Activated T-cell treated with anti-CD3 and anti-CD28 coated beads for 4 hours (primary cell): ENCODE results near the gene CCNQ.
A peak's percentile ranks its signal among the peaks of the same experiment; 100 is the strongest.
"Not testable (repeated sequence)": the region's sequence is repeated elsewhere in the genome, so short reads cannot be mapped to it uniquely, and the experiment has no call there.

Experiments
- DNase-seq: peaks from one replicate; pipeline ENCODE4 v3.0.0-alpha.2; 2020

CCNQ gene

DNA sequence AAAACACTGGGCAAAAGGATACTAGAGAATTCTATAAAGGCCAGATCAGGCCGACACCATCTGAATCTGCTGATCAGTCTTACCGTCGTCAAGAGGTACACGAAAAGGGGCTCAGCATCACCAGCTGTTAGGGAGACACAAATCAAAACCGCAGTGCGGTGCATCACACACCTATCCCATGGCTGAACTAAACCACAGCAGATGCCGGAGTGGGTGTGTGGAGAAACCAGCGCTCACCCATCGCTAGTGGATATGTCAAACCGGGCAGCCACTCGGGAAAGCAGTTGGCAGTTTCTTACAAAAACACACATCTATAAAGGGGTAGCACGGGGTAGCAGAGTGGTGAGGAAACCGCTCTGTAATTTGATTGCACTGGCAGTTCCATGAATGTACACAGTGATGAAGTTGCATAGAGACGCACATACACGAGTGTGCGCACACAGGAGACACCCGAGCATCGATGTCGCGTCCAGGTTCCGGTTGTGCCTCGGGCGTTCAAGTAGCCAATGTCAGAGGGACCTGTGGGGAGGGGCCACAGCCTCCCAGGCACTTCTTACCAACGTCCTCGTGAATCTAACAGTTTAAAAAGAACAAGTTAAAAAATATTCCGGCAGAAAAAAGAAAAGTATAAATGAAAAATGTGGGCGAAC, 23.1 kb upstream of the CCNQ start:
- no peak for DNase-seq

DNA sequence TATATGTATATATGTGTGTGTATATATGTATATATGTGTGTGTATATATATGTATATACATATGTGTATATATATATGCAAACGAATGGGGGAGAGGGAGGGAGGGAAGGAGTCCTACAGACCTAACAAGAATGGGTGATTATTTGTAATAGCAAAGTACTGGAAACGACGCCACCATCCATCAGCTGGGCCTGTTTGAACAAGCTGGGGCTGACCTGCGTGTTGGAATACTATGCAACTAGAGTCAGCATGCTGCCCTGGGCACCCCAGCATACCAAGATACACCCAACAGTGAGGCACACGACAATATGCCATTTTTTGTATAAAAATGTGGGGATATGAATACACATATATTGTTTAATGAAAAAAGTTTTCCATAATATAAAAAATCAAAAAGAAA, 21.6 kb upstream of the CCNQ start:
- DNase-seq, result no peak

DNA sequence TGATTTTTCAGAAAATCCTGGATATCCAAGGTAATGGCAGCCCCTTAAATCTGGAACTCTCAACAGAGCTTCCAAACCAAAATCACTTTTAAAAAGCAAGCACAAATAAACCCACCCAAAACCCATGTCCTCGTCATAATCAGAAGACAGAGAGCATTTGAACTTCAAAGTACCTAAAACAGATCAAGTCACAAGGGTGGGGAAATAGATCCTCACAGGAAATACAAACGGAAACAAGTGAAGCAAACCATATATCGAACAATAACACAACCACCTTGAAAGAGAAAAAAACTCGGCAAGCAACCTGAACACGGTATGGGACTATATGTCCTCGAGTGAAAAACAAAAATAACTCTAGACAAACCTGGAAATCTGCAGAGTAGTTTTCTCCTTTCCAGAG, 15.9 kb upstream of the CCNQ start:
- DNase-seq, result no peak

DNA sequence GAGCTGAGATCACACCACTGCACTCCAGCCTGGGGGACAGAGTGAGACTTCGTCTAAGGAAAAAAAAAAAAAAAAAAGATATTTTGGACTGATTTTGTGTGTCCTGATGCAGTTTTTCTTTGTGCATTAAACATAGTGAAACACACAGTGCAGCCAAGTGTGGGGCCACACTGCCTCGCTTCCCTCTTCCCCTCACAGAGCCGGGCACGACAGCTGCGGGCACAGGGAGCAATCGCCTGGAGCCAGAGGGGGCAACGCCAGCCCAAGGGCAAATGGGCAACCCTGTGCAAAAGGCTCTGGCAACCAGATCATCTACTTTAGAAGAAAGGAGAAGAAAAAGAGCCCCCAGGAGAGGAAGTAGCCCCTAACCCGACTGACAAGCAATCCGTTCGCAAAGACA, 13.5 kb upstream of the CCNQ start:
- DNase-seq, result no peak

DNA sequence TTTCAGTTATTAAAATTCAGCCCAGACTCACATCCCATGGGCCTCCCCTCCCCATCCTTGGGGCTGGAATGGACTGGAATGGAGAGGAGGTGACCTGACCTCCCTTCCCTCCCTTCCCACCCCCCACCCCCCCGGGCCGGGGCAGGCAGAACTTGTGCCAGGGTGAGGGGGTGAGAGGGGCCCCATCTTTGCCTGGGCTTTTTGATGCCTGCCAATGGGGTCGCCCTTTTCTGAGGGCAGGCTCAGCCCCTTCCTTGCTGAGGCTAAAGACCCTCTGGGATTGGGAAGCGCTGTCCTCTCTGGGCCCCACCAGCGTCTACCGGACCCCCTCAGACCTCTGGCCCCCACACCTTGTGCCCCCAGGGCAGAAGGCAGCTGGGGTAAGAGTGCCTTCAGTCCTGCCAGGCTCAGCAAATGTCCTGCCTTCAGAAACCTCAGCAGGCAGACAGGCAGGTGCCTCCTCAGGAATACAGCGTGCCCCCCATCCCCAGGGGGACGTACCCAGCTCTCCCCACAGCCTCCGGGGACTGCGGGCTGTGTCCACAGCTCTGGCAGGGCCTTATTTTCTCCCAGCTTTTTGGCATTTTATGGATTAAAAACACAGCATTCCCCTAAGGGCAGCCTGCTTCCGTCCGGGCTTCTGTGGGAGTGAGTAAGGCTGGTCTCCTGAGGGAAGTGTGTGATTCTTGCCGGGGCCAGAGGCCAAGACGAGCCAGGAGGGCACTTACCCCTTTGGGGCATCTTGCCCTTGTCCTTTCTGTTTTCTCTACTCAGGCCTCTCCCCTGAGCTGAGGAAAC, 12.6 kb upstream of the CCNQ start:
- DNase-seq, result no peak

DNA sequence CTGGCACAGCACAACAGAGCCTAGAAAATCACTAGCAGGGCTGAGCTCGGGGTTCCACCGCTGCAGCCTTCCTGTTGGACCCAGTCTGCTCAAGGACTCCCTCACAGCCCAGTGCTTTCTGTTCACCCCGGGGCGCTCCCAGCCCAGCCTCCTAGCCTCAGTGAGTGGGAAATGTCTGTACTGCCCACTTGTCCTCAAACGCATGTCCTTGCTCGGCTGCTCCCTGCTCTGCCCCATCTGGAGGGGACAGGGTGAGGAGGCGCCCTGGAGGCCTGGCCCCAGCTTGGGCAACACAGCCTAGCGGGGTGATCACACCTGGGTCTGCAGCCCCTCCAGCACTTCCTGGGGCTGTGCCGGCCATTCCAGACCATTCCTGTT, 11.9 kb upstream of the CCNQ start:
- no peak for DNase-seq

DNA sequence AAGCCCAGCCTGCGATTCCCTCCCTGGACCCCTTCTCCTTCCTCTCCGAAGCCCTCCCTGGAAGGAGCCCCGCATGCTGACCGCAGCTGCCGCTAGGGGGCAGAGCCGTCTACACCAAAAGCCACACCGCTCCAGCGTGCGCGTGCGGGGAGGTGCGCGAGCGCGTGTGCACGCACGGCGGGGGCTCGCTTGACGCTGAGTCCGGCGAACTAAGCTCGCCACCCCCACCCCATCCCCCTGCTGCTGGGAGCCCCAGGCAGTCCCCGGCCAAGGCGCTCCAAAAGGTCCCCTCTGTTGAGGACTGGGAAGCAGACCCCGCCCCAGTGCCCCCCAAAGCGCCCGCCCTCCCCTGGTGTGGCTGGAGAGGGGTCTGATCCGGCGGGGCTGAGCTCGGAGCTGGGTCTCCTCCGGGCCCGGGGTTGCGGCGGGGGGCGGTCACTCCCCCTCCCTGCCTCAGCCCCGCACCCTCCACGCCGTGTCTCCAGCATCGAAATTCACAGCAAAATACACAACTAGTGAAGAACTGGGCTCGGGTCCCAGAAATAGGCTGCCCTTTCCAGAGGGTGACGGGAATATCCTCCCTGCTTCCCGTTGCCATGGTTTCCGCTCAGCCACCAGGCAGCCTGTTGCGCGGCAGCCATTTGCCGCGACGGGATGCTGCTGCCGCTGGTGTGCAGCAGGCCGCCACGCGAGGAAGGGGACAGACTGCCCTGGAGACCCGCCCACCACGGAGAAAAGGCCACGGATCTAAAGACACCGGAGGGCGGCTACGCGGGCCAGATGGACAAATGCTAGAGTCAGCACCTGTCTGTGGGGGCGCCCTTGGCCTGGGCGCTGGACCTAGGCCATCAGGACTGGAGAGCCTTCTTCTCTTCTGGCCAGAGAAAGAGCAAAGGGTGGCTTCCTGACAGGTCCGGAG, 11.2 kb upstream of the CCNQ start:
- DNase-seq, result peak; percentile 70

DNA sequence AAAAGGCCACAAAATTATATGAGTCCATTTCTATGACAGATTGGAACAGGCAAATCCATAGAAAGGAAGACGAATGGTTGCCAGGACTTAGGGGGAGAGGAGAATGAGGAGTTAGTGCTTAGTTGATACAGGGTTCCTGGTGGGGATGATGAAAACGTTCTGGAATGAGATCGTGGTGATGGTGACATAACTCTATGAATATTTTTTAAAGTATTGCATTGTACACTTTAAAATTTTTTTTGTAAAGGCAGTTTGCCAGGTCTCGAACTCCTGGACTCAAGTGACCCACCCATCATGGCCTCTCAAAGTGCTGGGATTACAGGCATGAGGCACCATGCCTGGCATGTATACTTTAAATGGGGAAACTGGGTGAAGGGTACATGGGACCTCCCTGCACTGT, 9.9 kb upstream of the CCNQ start:
- no peak for DNase-seq

DNA sequence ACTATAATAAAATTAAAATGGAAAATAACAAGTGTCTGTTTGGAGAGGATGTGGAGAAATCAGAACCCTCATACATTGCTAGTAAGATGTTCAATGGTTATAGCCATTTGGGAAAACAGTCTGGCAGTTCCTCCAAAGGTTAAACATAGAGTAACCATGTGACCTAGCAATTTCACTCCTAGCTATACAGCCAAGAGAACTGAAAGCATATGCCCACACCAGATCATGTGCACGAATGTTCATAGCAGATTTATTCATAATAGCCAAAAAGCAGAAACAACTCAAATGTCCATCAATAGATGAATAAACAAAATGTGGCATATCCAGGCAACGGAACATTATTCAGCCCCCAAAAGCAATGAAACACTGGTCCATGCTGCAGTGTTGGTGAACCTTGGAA, 9.4 kb upstream of the CCNQ start:
- DNase-seq, result no peak

DNA sequence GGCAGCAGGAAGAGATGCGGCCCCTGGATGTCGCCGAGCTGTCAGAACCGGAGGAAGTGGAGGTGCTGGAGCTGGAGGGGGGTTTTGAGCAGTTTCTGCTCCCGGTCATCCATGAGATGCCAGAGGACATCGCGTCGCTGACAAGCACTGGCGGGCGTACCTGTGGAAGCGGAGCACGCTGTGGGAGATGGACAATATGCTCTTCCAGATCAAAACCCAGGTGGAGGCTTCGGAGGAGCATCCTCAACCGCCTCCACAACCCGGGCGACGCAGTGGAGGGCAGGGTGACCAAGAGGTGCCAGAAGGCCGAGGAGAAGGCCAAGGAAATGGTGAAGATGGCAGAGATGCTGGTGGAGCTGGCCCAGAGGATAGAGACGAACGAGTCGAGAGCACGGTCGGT, 7.6 kb upstream of the CCNQ start:
- no peak for DNase-seq

DNA sequence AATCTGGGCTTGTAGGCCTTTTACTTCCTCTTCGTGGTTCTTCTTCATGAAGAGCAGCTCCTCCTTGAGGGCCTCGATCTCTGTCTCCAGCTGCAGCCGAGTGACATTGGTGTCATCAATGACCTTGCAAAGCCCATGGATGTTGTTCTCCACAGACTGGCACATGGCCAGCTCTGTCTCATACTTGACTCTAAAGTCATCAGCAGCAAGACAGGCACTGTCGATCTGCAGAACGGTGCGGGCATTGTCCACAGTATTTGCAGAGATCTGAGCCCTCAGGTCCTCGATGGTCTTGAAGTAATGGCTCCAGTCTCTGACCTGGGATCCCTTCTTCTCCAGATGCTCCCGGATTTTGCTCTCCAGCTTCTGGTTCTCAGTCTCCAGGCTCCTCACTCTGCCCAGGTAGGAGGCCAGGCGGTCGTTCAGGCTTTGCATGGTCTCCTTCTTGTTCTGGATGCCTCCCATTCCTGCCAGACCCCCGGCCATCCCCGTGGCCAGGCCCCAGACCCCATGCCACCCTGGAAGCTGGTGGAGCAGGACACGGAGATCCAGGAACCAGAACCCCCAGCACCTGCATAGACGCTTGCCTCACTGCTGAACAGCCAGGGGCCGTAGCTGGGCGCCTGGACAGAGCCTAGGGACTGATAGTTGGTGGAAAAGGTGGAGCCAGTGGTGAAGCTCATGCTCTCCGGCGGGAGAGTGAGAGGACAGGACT, 5.9 kb upstream of the CCNQ start:
- DNase-seq, result not testable (repeated sequence)

DNA sequence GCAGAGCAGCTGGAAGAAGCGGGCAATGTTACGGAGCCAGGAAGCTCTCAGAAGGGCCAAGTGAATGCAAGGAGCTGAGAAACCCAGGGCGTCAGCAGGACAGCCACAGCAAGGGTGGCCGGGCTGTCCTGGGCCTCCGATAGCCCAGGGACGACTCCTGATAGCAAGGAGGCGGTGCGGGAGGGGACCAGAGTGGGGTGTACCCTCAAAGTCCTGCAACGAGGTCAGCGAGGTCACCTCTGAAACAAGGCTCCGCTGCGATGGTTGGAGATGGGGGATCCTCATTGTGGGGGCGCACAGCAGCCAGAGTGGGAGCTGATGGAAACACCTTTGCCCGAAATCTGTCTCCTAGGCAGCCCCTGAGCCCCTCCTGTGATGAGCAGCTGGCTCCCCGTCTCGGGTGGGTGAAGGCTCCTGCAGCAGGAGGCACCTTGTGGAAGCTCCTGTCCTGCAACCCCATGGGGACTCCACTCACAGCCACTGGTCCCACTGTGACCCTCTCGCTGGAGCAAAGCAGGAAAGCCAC, 4.3 kb upstream of the CCNQ start:
- DNase-seq, result no peak

DNA sequence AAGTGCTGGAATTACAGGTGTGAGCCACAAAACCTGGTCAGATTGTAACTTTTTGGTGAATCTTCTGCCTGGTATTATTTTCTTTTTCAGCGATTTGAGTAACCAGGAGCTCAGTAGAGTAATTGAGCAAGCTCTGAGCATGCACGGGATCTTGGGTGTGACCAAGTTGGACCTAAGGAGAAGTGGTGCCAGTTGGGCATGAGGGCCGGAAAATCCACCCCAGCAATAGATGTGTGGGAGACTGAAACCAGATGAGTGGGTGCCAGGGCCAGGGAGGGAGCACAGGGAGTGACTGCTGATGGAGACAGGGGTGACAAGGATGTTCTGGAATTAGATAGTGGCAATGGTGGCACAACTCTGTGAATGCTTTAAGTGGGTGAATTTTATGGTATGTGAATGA, 3.7 kb upstream of the CCNQ start:
- DNase-seq, result no peak

DNA sequence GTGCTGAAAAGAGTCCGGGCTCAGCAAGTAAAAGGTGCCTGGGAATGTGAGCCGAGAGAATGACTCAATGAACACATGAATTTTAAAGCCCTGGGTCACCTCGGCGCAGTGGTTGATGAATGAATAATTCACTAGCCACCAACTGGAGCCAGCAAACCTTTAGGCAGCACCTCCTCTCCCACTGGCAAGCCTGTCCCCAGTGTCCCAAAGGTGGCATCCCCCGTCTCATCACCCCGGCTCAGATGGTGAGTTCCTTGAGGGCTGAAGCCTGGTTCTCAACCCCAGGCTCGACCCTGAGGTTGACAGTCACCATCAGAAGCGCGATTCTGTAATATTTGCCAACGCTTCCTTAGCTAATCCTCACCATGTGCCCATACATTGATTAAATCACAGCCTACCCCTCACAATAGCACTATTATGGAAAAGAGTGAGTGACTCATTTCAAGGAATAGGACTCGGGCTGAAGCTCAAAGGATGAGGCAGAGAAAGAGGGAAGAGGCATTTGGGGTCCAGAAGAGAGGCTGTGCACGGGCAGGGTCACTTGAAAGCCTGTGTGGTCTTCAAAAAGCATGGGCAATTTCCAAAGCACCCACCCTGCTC, 2.7 kb upstream of the CCNQ start:
- no peak for DNase-seq

DNA sequence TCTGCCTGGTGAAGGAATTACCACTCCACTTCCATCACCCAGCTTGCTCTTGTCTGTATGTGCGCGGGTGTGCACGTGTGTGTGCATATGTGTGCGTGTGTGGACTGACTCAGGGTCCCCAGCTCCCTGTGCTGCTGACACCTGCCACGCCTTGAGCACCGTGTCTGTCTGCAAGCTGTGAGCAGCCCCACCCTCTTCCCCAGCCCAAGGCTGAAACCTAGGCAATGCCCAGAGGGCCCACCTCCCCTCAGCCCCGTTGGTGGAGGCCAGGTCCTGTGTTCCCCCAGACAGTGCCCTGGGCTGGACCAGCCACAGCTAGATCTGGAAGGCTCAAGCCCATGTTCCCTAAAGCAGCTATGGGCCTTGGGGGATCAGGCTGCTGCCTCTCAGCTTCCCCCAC, 2.0 kb upstream of the CCNQ start:
- DNase-seq, result no peak

DNA sequence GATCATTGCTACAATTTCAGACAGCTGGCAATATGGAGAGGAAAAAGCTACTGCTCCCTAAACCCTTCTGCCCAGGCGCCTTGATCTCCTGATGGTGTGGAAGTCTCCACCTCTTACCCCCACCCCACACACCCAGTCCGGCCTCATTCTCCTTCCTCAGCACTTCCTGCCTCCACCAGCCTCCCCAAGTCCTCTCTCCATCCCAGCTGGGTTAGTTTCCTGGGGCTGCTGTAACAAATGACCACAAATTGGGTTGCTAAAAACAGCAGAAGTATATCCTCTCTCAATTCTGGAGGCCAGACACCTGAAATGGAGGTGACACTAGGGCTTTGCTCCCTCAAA, 1.1 kb upstream of the CCNQ start:
- DNase-seq, result no peak

DNA sequence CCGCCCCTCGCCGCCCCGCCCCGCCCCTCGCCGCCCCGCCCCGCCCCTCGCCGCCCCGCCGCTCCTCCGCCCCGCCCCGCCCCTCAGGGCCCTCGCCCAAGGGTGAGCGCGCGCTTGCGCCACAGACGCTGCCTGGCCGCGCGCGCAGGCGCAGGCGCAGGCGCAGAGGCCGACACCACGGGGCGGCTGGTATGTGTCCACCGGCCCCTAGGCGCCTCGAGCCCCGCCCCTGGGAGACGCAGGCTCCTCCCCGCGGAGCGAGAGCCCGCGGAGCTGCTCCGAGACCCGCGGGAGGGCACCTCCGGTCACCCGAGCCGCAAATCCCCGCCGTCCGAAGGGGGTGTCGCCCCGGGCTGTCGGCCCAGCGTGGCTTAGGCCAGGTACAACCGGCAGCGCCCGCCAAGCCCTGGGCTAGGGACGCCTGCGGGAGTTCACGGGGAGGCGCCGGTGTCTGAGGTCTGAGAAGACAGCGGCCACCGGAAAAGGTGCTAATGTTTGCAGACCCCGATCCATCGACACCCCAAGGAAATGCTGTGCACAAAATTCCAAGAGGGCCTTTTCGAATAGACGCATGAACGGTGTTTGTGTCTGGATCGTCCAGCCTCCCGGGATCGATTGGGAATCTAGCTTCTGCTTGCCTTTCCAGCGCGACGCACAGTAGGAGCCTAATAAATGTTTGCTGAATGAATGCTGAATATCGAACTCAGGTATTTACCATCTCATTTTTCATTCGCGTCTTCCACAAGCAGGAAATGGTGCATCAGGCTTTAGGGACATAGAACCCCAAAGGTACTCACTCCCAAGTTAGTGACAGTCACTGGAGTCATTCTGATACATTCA, 473 bp upstream of the CCNQ start:
- DNase-seq, result peak; percentile 71

DNA sequence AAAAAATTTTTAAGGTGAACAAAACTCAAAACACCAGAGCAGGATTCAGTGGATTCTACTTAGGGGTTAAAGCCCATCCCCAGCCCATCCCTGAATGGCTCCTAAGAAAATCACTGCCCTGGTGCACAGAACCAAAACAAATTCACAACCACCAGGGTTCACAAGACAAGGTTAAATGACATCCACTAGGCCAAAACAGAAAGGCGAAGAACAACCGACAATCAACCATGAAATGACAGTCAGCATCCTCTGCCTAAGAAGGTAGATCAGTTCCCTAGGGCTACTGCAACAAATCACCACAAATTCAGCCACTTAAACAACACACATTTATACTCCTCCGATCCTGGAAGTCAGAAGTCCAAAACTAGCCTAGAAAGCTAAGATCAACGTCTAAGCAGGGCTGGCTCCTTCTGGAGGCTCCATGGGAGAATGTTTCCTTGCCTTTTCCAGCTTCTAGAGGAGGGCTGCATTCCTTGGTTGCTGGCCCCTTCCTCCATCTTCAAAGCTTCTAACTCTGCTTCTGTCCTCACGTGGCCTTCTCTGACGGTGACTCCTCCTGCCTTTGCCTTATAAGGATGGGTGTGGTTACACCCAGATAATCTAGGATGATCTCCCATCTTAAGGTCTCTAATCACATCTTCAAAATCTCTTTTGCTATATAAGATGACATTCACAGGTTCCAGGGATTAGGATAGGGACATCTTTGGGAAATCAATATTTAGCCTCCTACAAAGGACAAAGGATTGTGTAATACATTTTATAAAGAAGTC, 1.8 kb downstream of the CCNQ start:
- DNase-seq, result no peak

DNA sequence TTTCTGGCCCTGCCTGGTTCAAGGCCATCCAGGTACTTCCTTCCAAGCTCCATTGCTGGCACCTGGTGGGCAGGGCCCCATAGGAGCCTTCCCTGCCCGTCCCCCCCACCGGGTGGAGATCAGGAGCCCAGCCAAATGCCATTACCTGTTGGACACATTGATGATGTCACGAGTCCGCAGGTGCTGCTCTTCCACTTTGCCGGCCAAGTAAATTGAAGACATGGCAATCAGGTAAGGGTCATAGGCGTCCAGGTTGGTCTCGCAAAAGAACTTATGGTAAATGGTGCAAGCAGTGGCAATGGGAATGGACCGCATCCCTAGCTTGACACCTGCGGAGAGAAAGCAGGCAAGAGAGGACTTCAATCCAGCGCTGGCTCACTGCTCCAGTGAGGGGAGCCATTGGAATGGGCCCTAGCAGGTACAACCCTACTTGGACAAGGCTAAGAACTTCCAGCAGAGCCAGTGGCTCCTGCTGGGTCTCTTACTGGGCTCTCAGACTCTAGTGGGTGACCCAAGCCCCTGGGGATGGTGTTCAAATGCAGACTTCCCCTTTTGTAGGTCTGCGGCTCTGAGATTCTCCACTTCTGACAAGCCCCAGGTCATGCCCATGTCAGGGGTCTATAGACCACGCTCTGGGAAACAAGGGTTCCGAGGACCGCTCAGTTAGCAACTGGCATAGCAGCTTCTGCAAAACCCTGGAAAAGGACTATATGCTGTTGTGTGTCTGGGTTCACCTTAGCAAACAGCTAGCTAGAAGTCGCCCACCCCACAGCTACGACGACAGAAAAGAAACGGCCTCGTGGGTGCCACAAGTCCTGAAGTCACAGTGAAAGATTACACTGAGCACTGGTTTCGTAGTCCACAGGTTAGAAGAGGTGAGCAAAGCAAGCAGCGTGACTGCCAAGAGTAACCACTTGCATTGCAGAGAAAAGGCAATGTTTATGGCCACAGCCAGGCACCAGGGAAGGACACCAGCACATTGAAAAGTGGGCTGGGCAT, 2.8 kb downstream of the CCNQ start:
- no peak for DNase-seq

DNA sequence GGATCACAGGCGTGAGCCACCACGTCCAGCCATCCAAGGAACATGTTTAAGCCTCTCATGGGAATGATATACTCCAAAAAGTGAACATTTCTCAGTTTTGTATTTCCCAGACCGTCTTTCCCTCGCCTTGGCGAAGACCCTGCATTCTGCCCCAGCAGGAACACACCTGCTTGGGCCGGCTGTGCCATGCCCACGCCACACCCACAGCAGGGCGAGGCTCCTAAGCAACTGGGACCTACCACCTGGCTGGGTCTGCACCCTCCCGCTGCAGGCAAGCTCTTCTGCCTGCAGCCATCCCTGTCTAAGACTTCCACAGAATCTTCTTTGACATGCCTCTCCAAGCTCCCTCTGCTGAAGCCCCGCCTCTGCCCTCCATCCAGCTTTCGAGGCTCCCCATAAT, 3.6 kb downstream of the CCNQ start:
- DNase-seq, result no peak
